ENCODE data around the gene PGAP2. TPM values are rescaled to one million over a fixed set of nuclear protein-coding genes. Genes with fewer than 3 reads are reported as not detected.

PGAP2 gene
- total RNA-seq, 4 donors from 2014 or later: 45.6 to 59.6 (median 51.9) TPM

DNA sequence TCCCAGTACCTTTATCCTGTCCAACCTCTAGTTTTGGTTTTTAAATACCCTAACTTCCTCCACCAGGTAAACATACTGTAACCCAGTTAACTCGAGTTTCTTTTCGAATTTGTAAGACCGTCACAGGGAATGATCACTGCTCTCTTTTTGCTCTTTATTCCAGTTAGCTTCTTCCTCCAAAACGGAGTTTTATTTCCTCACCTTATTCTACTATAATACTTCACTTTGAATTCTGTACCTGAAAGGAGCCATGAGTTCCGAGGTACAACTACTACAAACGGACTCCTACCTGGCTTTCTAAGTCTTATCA, 12.4 kb upstream of the PGAP2 start:
- no peak for DNase-seq (ENCODE audit: low spot score in 2 of 2)
- intact Hi-C loops (cut with DNase I; ENCODE audit: low total_unique reads): no loop called here
- 35 to 44% methylated on average over 6 of the region's 6 CpGs for WGBS, 2 donors

DNA sequence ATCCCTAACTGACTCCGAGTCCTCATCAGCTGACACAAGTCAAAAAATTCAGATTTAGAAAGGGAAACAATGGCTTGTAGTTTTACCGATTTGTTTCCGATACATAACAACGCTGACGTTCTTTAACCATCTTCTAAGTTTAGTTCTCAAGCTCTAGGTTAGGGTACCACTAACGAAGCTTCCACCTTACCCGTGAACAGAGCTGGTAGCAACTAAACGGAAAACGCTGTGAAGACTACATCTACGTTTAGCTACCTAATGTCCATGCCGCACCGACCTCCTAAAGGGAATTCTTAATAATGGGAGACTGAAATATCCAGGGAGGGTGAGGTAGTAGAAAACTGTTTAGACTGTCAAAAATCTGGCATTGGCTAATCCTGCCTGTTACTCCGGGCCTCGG, 12.0 kb upstream of the PGAP2 start:
- 7% methylated on average over 14 of the region's 14 CpGs for WGBS, 2 donors
- peak overlapping the region; percentile 93 for H3K4me3 ChIP-seq (ENCODE audit: low read depth, poor library complexity, severe bottlenecking)
- intact Hi-C loops (cut with DNase I; ENCODE audit: low total_unique reads): no loop called here

More for the DNA sequence above, 12.4 kb upstream of the PGAP2 start:
- no peak for TF ChIP-seq POLR2A (IDR thresholded peaks at IDR 0.05)
- H3K4me3 ChIP-seq (ENCODE audit: low read depth, poor library complexity, severe bottlenecking): no peak overlapping the region

DNA sequence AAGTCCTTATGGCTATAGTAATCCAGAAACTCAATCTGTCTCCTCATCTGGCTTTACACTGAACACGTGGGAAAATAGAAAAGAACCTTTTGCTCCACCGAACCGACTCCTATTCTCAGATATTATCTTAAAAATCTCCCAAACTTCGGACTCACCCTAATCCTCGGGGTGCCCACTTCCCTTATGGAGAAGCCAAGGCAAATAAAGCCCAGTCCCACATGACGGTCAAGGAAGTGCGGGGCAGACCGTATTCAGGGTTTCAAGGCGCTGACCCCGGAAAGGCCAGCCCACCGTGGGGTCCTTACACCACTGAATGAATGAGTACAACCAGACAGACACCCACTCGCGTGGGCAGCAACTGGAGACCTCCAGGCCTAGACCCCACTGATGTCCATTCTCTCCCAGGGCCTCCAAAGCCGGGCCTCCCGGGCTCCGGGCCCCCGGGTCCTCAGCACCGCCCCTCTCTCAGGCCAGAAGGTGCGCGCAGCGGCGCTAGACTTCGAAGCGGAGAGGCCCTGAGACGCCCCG, 11.5 kb upstream of the PGAP2 start:
- intact Hi-C loops (cut with DNase I; ENCODE audit: low total_unique reads): no loop called here
- peak in 1 of 2 donors; percentile 40 for DNase-seq (ENCODE audit: low spot score in 2 of 2)
- TF ChIP-seq POLR2A (IDR thresholded peaks at IDR 0.05): no peak
- TF ChIP-seq, protein P1, sequence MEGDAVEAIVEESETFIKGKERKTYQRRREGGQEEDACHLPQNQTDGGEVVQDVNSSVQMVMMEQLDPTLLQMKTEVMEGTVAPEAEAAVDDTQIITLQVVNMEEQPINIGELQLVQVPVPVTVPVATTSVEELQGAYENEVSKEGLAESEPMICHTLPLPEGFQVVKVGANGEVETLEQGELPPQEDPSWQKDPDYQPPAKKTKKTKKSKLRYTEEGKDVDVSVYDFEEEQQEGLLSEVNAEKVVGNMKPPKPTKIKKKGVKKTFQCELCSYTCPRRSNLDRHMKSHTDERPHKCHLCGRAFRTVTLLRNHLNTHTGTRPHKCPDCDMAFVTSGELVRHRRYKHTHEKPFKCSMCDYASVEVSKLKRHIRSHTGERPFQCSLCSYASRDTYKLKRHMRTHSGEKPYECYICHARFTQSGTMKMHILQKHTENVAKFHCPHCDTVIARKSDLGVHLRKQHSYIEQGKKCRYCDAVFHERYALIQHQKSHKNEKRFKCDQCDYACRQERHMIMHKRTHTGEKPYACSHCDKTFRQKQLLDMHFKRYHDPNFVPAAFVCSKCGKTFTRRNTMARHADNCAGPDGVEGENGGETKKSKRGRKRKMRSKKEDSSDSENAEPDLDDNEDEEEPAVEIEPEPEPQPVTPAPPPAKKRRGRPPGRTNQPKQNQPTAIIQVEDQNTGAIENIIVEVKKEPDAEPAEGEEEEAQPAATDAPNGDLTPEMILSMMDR (IDR thresholded peaks at IDR 0.05): no peak
- H3K4me3 ChIP-seq (ENCODE audit: low read depth, poor library complexity, severe bottlenecking): peak overlapping the region; percentile 93
- 0 to 1% methylated on average over 19 to 21 of the region's 26 CpGs for WGBS, 2 donors

More for the DNA sequence above, 12.0 kb upstream of the PGAP2 start:
- DNase-seq (ENCODE audit: low spot score in 2 of 2): peak in 1 of 2 donors; percentile 37
- no peak for TF ChIP-seq POLR2A (IDR thresholded peaks at IDR 0.05)
- TF ChIP-seq, protein P1 (IDR thresholded peaks at IDR 0.05): no peak

DNA sequence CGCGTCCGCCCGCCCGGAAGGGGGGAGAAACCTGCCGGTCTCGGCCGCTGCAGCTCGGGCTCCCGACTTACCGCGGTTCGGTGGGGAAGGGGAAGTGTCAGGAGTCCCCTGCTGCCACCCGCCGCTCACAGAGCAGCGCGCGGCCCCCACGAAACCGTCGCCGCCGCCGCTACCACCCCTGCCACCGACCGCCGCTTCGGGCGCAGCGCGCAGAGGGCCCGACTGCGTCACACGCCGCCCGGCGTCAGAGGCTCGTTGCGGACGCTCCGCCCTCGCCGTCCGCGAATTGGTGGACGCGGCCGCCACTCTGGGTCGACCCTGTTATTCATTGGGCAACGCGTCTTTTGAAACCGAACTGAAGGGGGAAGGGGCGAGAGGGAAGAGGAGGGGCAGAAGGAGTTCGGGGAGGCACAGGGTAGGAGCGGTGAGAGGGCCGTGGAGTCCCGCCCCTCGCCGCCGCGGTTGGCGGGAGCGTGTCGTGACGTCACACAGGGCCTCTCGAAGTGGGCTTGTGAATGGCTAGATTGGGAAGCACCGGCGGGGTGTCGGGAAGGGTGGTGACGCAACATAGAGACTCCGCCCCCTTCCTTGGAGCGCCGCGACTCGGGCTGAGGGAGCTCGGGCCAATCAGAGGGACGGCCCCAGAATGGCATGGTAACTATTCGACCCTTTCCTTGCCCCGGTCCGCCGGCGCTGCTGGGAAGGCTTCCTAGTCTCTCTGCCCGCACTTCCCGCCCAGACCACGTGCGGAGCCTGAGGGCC, 10.8 kb upstream of the PGAP2 start, which contains the start of gene NUP98:
NUP98 (minus strand) TSS at position 226 of the 762 bp plus-strand sequence. CDS start 15,437 bp downstream, outside the sequence.
- H3K4me3 ChIP-seq (ENCODE audit: low read depth, poor library complexity, severe bottlenecking): peak within 1 kb of the TSS; percentile 93
- 0 to 1% methylated on average over 41 to 46 of the region's 86 CpGs for WGBS, 2 donors
- intact Hi-C loops (cut with DNase I; ENCODE audit: low total_unique reads): no loop called here
- peak in 1 of 2 donors; percentile 92 for TF ChIP-seq POLR2A (IDR thresholded peaks at IDR 0.05)
- TF ChIP-seq, protein P1 (IDR thresholded peaks at IDR 0.05): no peak
- DNase-seq (ENCODE audit: low spot score in 2 of 2): peak; percentile 100

DNA sequence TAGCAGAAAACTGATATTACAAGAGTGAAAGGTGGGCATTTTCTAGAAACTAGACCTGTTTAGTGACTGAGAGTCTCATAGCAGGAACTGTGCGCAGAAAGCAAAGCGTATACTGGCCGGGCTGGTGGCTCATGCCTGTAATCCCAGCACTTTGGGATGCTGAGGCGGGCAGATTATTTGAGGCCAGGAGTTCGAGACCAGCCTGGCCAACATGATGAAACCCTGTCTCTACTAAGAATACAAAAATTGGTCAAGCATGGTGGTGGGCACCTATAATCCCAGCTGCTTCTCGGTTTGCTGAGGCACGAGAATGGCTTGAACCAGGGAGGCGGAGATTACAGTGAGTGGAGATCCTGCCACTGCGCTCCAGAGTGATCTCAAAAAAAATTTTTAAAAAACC, 9.2 kb upstream of the PGAP2 start:
- peak in 1 of 2 donors; percentile 56 for DNase-seq (ENCODE audit: low spot score in 2 of 2)
- intact Hi-C loops (cut with DNase I; ENCODE audit: low total_unique reads): no loop called here
- WGBS, 2 donors: 94 to 97% methylated on average over 9 of the region's 9 CpGs
- TF ChIP-seq, protein P1 (IDR thresholded peaks at IDR 0.05): no peak
- TF ChIP-seq POLR2A (IDR thresholded peaks at IDR 0.05): no peak
- no peak overlapping the region for H3K4me3 ChIP-seq (ENCODE audit: low read depth, poor library complexity, severe bottlenecking)

DNA sequence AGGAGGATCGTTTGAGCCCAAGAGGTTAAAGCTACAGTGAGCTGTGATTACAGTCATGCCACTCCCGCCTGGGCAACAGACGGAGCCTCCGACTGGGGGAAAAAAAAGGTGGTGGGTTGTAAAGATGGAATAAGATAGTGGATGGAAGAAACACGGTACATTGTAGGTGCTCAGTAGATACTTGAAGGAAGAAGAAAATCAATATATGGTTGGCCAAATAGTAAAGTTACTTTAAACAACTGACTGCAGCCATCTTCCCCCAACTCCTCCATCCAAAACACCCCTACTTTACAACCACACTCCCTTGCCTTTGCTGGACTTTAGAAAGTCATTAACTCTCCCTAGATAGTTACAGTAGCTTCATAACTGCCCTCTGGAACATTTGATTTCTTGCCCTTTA, 8.5 kb upstream of the PGAP2 start:
- TF ChIP-seq, protein P1 (IDR thresholded peaks at IDR 0.05): no peak
- no peak for TF ChIP-seq POLR2A (IDR thresholded peaks at IDR 0.05)
- WGBS, 2 donors: 81 to 90% methylated on average over 4 to 5 of the region's 5 CpGs
- intact Hi-C loops (cut with DNase I; ENCODE audit: low total_unique reads): no loop called here
- DNase-seq (ENCODE audit: low spot score in 2 of 2): peak in 1 of 2 donors; percentile 34
- H3K4me3 ChIP-seq (ENCODE audit: low read depth, poor library complexity, severe bottlenecking): no peak overlapping the region

Measured in lower leg skin (tissue), 4 donors.